Nephron (organoid): ENCODE measurements around the gene OSBPL6.

ENCODE experiments used
- H3K27ac Mint-ChIP-seq, 3 experiments: 2 replicates each; pipeline ENCODE4 v1.8.0; 2020; ENCODE audit warnings: mixed read lengths in 3 of 3, mild to moderate bottlenecking in 2 of 3, moderate library complexity in 1 of 3
- H3K27me3 Mint-ChIP-seq: 2 replicates; pipeline ENCODE4 v1.8.0; 2021; ENCODE audit warnings: low read depth, mild to moderate bottlenecking, moderate library complexity, mixed read lengths
- H3K36me3 Mint-ChIP-seq: 2 replicates; pipeline ENCODE4 v1.8.0; 2020; ENCODE audit warnings: low read depth, mixed read lengths
- H3K4me1 Mint-ChIP-seq: 2 replicates; pipeline ENCODE4 v1.8.0; 2020; ENCODE audit warnings: mixed read lengths
- H3K4me3 Mint-ChIP-seq, 3 experiments: 2 replicates each; pipeline ENCODE4 v1.8.0; 2020; ENCODE audit warnings: mild to moderate bottlenecking in 3 of 3, mixed read lengths in 3 of 3, moderate library complexity in 2 of 3
- H3K9me3 Mint-ChIP-seq: 2 replicates; pipeline ENCODE4 v1.8.0; 2020; ENCODE audit warnings: mixed read lengths
- TF ChIP-seq, protein P1 (sequence below), 3 experiments: fragments of 200-600 bp; sonication (generic); IDR thresholded peaks; one replicate each; pipeline ENCODE4 v1.5.0; 2021; ENCODE audit warnings: antibody characterized with exemption in 3 of 3; ENCODE audit not compliant: unreplicated experiment in 3 of 3

The OSBPL6 gene

DNA sequence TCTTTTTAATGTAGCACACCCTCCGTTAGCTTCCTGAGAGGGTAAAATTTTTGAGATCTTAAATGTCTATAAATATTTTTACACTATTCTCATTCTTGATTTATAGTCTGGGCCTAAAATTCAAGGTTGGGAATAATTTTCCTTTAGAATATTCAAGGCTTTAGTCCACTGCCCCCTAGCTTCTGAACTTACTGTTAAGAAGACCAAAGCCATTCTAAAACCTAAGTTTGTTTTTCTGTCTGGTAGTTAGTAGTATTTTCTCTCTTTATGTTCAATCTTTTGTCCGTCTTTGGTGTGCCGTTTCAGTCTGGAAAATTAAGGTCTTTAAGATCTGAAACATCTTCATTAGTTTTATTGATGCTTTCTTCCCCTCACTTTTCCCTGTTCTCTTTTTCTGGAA lies 14.5 kb downstream of the OSBPL6 start:
- no peak overlapping the region for H3K27ac Mint-ChIP-seq
- TF ChIP-seq, protein P1, sequence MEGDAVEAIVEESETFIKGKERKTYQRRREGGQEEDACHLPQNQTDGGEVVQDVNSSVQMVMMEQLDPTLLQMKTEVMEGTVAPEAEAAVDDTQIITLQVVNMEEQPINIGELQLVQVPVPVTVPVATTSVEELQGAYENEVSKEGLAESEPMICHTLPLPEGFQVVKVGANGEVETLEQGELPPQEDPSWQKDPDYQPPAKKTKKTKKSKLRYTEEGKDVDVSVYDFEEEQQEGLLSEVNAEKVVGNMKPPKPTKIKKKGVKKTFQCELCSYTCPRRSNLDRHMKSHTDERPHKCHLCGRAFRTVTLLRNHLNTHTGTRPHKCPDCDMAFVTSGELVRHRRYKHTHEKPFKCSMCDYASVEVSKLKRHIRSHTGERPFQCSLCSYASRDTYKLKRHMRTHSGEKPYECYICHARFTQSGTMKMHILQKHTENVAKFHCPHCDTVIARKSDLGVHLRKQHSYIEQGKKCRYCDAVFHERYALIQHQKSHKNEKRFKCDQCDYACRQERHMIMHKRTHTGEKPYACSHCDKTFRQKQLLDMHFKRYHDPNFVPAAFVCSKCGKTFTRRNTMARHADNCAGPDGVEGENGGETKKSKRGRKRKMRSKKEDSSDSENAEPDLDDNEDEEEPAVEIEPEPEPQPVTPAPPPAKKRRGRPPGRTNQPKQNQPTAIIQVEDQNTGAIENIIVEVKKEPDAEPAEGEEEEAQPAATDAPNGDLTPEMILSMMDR (IDR thresholded peaks at IDR 0.05; ENCODE audit: unreplicated experiment in 3 of 3) = peak; percentile 20 to 35 (median 34)

DNA sequence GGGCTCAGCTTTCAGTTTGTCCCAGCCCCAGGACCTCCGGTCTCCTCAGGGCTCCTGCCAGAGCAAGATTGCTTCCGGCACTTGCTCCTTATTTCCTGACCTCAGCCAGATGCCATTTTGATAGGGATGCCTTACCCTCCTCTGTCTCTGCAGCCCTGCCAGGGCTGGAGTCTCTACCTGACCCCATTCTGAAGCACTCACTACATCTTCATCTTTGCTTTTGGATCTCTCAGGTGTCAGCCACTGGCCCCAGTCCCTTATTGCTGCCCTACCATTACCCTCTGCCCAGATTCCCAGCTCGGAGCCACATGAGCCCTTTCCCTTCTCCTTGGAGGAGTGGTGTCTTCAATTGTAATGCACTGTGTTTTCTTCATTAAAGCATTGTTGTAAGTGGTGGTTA lies 17.1 kb downstream of the OSBPL6 start:
- no peak overlapping the region for H3K27ac Mint-ChIP-seq
- TF ChIP-seq, protein P1 (IDR thresholded peaks at IDR 0.05; ENCODE audit: unreplicated experiment in 3 of 3) = no peak
- peaks cover 11% of the 10 kb centered on the region for H3K4me1 Mint-ChIP-seq
- peaks cover under 1% of the 10 kb centered on the region for H3K36me3 Mint-ChIP-seq
- H3K27me3 Mint-ChIP-seq = no peaks in the 10 kb centered on the region
- no peaks in the 10 kb centered on the region for H3K9me3 Mint-ChIP-seq
- no peak overlapping the region for H3K4me3 Mint-ChIP-seq

More for the DNA sequence above, 14.5 kb downstream of the OSBPL6 start:
- Mint-ChIP-seq H3K27me3 (no peaks in the 10 kb centered on the region), H3K4me1 (peaks cover 21% of the 10 kb centered on the region), H3K36me3 (peaks cover 4% of the 10 kb centered on the region), H3K4me3 (no peak overlapping the region), H3K9me3 (no peaks in the 10 kb centered on the region)

DNA sequence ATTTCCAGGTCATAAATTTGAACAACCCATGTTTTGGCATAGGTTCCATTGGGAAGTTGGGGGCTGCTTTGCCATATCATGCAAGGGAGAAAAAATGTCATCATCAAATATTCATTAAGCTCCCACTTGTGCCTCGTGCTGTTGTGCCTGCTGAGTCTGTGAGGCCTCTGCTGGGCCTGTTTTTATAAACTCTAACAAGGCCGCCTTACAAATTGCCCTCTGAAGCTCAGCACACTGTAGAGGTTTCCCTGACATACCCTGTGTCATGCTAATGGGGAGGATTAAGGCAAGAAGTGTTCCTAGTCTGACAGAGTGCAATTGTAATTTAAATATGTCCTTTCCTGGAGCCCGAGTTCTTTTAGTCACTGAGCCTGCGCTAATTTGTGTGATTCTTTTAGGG lies 17.6 kb downstream of the OSBPL6 start:
- TF ChIP-seq, protein P1 (IDR thresholded peaks at IDR 0.05; ENCODE audit: unreplicated experiment in 3 of 3) = no peak
- no peaks in the 10 kb centered on the region for H3K9me3 Mint-ChIP-seq
- H3K27me3 Mint-ChIP-seq = no peaks in the 10 kb centered on the region
- H3K4me3 Mint-ChIP-seq = no peak overlapping the region
- no peak overlapping the region for H3K27ac Mint-ChIP-seq
- peaks cover 11% of the 10 kb centered on the region for H3K4me1 Mint-ChIP-seq
- H3K36me3 Mint-ChIP-seq = peaks cover 5% of the 10 kb centered on the region

DNA sequence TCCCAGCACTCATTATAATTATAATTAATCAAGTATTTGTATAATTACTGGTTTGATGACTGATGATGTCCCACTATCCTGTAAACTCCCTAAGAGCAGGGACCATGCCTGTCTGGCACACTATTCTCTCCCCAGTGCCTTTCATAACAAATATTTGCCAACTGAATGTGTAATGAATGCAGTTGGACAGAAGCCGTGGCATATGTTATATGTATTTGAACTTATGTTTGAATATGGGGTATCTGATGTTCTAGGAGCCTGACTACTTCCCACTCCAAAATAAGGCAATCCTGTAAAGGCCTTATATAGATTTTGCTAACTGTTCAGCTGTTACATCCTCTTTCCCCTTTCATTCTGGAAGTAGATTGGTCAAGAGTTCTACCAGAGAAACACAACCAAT lies 19.7 kb downstream of the OSBPL6 start:
- Mint-ChIP-seq H3K27ac (no peak overlapping the region), H3K27me3 (no peaks in the 10 kb centered on the region), H3K4me3 (no peak overlapping the region), H3K4me1 (peaks cover 11% of the 10 kb centered on the region), H3K9me3 (no peaks in the 10 kb centered on the region), H3K36me3 (peaks cover 8% of the 10 kb centered on the region)
- TF ChIP-seq, protein P1 (IDR thresholded peaks at IDR 0.05; ENCODE audit: unreplicated experiment in 3 of 3) = no peak

DNA sequence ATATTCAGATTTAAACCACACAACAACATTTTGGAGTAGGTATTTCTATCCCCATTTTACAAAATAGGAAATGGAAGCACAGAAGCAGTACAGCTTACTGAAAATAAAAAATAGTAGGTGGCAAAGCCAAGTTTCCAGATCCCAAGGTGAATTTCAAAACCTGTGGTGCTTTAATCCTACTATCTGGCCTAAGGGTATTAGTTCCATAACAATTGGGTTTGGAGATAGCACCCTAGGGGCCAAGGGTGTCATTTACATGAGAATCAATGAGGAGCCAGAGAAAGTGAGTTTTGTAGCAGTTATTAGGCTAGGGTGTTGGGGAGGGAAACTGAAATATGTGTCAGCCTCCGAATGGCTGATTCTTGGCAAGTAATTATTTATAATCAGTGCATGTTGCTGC lies 24.9 kb downstream of the OSBPL6 start:
- no peak overlapping the region for H3K4me3 Mint-ChIP-seq
- H3K9me3 Mint-ChIP-seq = no peaks in the 10 kb centered on the region
- peaks cover 8% of the 10 kb centered on the region for H3K36me3 Mint-ChIP-seq
- TF ChIP-seq, protein P1 (IDR thresholded peaks at IDR 0.05; ENCODE audit: unreplicated experiment in 3 of 3) = no peak
- no peaks in the 10 kb centered on the region for H3K27me3 Mint-ChIP-seq
- H3K4me1 Mint-ChIP-seq = no peaks in the 10 kb centered on the region
- no peak overlapping the region for H3K27ac Mint-ChIP-seq

DNA sequence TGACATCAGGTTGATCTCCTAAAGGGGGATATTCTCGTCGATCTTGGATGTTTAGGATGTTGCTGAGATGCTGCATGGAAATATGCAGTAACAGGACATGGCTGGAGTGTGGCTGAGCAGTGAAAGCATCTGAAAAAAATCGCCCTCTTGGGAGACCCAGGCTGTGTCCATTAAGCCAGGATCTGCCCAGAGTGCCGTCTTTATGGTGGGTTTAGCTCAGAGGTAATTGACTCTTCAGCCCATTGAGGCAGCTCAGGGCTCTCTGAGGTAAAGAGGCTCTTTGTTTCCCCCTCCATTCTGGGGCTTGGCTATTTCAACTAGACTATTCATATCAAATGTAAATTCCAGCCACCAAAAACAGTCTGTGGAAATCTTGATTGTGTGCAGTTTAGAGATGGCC lies 26.5 kb downstream of the OSBPL6 start:
- H3K4me3 Mint-ChIP-seq = no peak overlapping the region
- TF ChIP-seq, protein P1 (IDR thresholded peaks at IDR 0.05; ENCODE audit: unreplicated experiment in 3 of 3) = no peak
- no peaks in the 10 kb centered on the region for H3K4me1 Mint-ChIP-seq
- no peaks in the 10 kb centered on the region for H3K27me3 Mint-ChIP-seq
- no peaks in the 10 kb centered on the region for H3K9me3 Mint-ChIP-seq
- H3K36me3 Mint-ChIP-seq = peaks cover 8% of the 10 kb centered on the region
- H3K27ac Mint-ChIP-seq = no peak overlapping the region
